Cardiac septum (tissue), 1 donor: ENCODE measurements around the gene NCAPG2. TPM values are rescaled to one million over a fixed set of nuclear protein-coding genes. Genes with fewer than 3 reads are reported as not detected.
A peak's percentile ranks its signal among the peaks of the same experiment; 100 is the strongest.

Source experiments
- DNase-seq: peaks from one replicate; pipeline ENCODE4 v3.0.0-alpha.2; 2020; ENCODE audit warnings: low spot score
- intact Hi-C: fragments of 100-400 bp; cut with DNase I; formaldehyde crosslinking; loops from one replicate; pipeline ENCODE4 v1.14.0; 2022
- total RNA-seq: library from RNA; stranded (reverse); fragmentation: NEBNext Ultra II Directional; extraction: Animal tissue kit (Norgen Biotek cat#: 25700); gene quantifications from one replicate; pipeline ENCODE4 v1.2.1, GENCODE V29; 2021
- donor health status: DM: no; HTN: no; CAD: no.

NCAPG2 gene
- total RNA-seq, 1 donor from 2014 or later = 3.6 TPM

GRCh38 chr7:158611541-158611940 lies 93.1 kb downstream of the NCAPG2 start:
- intact Hi-C loops = no loop called here
- peak; percentile 63 for DNase-seq

GRCh38 chr7:158609313-158609974 lies 95.2 kb downstream of the NCAPG2 start:
- intact Hi-C loops = no loop called here
- peak; percentile 35 for DNase-seq

DNA sequence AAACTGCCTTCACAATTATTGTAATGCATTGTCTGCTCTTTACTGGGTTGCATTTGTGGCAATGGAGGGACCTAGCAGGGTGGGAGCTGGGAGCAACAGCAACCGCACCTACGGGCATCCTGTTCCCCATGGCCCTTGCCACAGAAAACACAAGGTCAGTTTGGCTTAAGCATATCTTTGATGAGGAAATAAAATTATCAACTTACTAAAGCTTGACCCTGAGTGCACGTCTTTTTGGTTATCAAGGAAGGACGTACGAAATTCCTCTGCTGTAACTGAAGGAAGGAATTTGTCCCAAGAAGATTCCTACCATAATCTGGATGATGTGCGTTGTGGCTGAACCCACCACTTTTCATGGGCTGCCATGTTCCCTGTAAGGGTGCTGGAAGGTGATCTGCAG lies 97.0 kb downstream of the NCAPG2 start:
- no peak for DNase-seq

DNA sequence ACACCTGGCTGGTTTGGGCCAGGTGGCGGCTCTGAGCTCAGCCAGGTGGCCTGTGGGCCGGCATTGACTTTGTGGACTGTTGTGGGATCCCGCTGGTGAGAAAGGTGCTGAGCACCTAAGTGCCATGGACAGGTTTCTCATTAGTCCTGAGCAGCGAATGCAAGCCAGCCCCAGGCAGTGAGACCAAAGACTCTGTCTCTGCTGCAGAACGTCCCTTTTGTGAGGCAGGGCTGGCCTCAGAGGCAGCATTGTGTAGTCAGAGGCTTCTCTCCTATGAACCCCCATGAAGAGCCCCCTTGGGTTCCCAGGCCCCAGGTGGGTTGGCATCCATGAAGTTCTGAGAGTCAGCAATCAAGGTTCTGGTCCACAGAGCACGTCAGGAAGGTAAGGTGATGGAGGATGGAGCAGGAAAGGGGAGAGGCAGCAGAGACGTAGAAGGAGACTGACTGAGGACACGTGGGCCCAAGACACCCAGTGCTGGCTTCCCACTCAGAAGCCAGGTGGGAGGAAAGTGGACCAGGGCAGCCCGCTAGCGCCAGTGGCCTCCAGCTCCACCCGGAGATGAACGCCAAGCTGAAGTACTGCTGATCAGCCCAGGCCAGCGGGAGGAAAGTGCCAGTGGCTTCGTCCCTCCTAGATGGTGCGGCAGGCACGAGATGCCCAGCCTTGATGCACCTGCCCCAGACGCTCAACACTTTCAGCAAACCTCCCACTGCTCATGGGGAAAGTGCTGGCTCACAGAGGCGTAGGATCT lies 97.8 kb downstream of the NCAPG2 start:
- intact Hi-C loops = no loop called here
- peak; percentile 74 for DNase-seq

More for the DNA sequence above, 97.0 kb downstream of the NCAPG2 start:
- intact Hi-C loops = no loop called here

DNA sequence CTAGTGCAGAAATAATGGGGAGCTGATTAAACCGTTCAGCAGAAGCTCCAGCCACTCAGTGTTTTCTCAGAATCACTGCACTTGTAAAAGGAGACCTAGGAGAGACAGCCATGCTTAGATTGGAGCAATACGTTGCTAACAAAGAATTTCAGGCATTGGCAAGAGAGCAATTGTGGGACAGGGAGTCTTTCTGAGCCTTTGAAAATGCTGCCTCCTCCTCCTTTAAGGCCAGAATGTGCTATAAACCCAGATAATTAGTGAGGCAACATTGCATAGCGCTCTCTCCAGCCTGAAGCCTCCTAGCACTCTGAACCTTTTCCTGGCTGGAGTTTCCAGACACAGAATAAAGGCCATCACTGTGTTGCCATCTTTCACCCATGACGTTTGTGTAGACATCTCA lies 98.5 kb downstream of the NCAPG2 start:
- no peak for DNase-seq
- intact Hi-C loops = no loop called here

- peak; percentile 49 for DNase-seq
- intact Hi-C loops = no loop called here
Measured at GRCh38 chr7:158603773-158604755, 100.5 kb downstream of the NCAPG2 start.

GRCh38 chr7:158602905-158603772 lies 101.5 kb downstream of the NCAPG2 start:
- intact Hi-C loops = no loop called here
- DNase-seq = peak; percentile 60

DNA sequence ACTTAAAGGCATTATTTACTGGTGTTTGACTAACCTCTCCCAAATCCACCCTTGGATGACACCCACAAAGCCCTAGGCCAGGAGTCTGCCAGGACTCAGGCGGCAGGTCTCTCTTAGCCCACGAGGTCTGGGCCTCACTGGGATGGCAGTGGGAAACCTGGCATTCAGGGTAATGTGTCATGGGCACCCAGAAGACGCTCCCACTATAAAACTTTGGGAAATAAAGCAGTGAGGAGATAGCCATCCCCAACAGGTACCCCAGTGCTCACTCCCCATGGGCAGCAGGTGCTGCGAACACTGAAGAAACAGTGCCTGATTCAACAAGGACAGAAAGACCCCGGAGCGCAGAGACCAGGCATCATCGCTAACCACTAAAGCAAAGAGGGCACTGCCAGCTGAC lies 102.6 kb downstream of the NCAPG2 start:
- intact Hi-C loops = no loop called here
- DNase-seq = peak; percentile 60

- intact Hi-C loops = no loop called here
Measured at GRCh38 chr7:158601090-158601489, 103.5 kb downstream of the NCAPG2 start.

GRCh38 chr7:158596745-158597144 lies 107.9 kb downstream of the NCAPG2 start:
- peak; percentile 47 for DNase-seq
- intact Hi-C loops = no loop called here

More at GRCh38 chr7:158601090-158601489, 103.5 kb downstream of the NCAPG2 start:
- no peak for DNase-seq

DNA sequence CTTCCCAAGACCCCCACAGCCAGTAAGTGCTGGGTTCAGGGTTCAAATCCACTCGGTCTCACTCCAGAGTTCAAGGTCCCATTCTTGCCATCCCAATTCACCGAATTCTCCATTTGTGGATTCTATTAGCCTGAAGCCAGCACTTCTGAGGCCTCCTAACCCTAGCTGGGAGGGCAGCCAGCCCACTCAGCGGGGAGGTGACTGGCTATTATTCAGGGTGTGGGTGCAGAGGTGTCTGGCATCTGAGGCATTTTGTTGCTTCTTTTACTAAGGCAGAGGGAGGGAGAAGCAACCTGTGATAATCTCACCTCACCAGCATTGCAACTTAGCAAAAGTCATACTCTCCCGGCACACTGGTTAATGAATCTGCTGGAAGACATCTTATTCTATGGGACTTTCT lies 108.3 kb downstream of the NCAPG2 start:
- peak; percentile 36 for DNase-seq
- intact Hi-C loops = no loop called here

- intact Hi-C loops = no loop called here
- no peak for DNase-seq
Measured at GRCh38 chr7:158595068-158595467, 109.5 kb downstream of the NCAPG2 start.

- intact Hi-C loops = no loop called here
- no peak for DNase-seq
Measured at GRCh38 chr7:158592541-158592940, 112.1 kb downstream of the NCAPG2 start.

DNA sequence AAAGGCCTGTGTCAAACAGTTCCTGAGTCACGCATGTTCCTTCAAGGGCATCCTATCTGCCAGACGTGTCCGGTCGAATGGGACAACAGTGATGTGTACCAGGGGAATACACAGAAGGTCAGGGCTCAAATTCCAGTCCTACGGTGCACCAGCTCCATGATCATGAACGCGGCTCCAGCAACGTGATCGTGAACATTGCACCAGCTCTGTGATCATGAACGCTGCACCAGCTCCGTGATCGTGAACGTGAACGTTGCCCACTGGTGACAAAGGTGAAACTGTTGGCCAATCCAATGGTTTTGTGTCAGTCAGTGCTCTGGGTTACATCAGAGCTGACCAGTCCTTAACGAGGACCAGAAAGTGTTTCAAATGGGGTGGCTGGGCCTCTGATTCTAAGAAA lies 112.7 kb downstream of the NCAPG2 start:
- intact Hi-C loops = no loop called here
- DNase-seq = peak; percentile 39

DNA sequence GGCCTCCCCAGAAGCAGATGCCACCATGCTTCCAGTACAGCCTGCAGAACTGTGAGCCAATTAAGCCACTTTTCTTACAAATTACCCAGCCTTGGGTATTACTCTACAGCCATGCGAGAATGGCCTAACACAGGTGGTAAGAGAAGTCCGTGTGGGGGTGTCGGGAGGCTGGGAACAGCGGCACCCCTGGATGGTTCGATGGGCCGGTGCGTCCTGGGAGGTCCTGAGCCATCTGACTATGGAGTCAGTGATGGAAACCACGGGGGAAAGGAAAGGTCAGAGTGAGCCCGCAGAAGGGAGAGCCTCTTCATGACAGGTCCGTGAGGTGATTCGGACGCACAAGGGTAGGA lies 114.4 kb downstream of the NCAPG2 start:
- intact Hi-C loops = no loop called here
- DNase-seq = no peak

GRCh38 chr7:158589653-158590052 lies 115.0 kb downstream of the NCAPG2 start:
- intact Hi-C loops = no loop called here
- DNase-seq = no peak

DNA sequence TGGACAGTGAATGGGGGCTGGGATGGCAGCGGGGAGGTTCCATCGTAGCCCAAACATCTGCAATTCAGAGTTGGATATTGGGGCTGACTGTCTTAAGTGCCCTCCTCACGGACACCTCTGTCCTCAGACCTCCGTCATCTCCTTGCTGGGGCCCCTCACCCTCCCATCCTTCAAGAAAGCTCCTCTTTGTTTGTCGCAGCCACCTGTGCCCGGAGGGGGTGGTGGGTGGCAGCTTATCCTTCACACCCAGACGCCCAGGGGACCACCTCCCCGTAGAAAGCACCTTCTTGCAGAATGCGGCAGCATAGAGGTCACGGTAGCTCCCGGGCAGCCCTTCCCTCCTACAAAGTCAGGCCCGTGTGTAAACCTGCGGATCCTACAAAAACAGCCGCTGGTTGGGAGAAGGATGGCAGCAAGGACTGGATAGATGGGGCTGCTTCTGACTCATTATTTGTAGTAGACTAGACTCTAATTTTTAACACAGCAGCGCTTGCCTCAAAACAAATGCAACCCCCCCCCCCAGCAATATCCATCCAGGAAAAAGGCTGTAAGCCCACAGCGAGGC lies 115.6 kb downstream of the NCAPG2 start:
- DNase-seq = peak; percentile 62
- intact Hi-C loops = no loop called here

- intact Hi-C loops = no loop called here
- DNase-seq = peak; percentile 38
Measured at GRCh38 chr7:158588085-158588877, 116.3 kb downstream of the NCAPG2 start.
